Kidney epithelial cell (primary cell): ENCODE measurements around the gene HEATR9. TPM values are rescaled to one million over a fixed set of nuclear protein-coding genes. Genes with fewer than 3 reads are reported as not detected.
A peak's percentile ranks its signal among the peaks of the same experiment; 100 is the strongest.

ENCODE experiments used
- DNase-seq: peaks from one replicate; pipeline ENCODE4 v3.0.0-alpha.2; 2010; ENCODE audit warnings: low read depth
- H3K27me3 ChIP-seq: 2 replicates; pipeline ENCODE4 v1.6.0; 2011; ENCODE audit warnings: low read length; ENCODE audit not compliant: control insufficient read depth, insufficient read depth
- H3K36me3 ChIP-seq: 2 replicates; pipeline ENCODE4 v1.5.1; 2011; ENCODE audit warnings: low read length; ENCODE audit not compliant: control insufficient read depth, insufficient read depth
- H3K4me3 ChIP-seq: 2 replicates; pipeline ENCODE4 v1.5.1; 2011; ENCODE audit warnings: low read depth, mild to moderate bottlenecking, control low read depth, low read length
- CTCF ChIP-seq: IDR thresholded peaks from 2 replicates; pipeline ENCODE4 v1.5.1; 2011; ENCODE audit warnings: mild to moderate bottlenecking, moderate library complexity, low read length, control low read depth, inconsistent platforms; ENCODE audit not compliant: insufficient read depth, poor library complexity, severe bottlenecking
- total RNA-seq: library from RNA; depleted of rRNA; stranded (reverse); fragments of >200 nt; gene quantifications from 2 replicates; pipeline ENCODE4 v1.2.3, GENCODE V29; 2015

HEATR9 gene
- not detected in 2 replicates for total RNA-seq

- no peak for TF ChIP-seq CTCF
- Histone ChIP-seq H3K27me3 (no peaks in the 10 kb centered on the region), H3K36me3 (no peaks in the 10 kb centered on the region), H3K4me3 (no peak within 1 kb of the TSS)
- DNase-seq = no peak
These were observed at the start of gene HEATR9 for GRCh38 chr17:35868737-35869136. Gene HEATR9 (minus strand): TSS chr17:35868891. CDS start chr17:35868742, 149 bp downstream.

GRCh38 chr17:35917519-35918213, 49.0 kb upstream of the HEATR9 start:
- no peak for DNase-seq
- TF ChIP-seq CTCF = no peak
- H3K27me3 ChIP-seq = no peaks in the 10 kb centered on the region
- no peaks in the 10 kb centered on the region for H3K36me3 ChIP-seq
- no peak overlapping the region for H3K4me3 ChIP-seq

- H3K27me3 ChIP-seq = no peaks in the 10 kb centered on the region
- TF ChIP-seq CTCF = peak; percentile 6
- H3K36me3 ChIP-seq = no peaks in the 10 kb centered on the region
- no peak overlapping the region for H3K4me3 ChIP-seq
- no peak for DNase-seq
These were observed 46.7 kb upstream of the HEATR9 start for GRCh38 chr17:35915153-35915964.

GRCh38 chr17:35914354-35914753, 45.7 kb upstream of the HEATR9 start:
- H3K4me3 ChIP-seq = no peak overlapping the region
- H3K27me3 ChIP-seq = peaks cover 2% of the 10 kb centered on the region
- H3K36me3 ChIP-seq = no peaks in the 10 kb centered on the region
- DNase-seq = no peak
- TF ChIP-seq CTCF = no peak

GRCh38 chr17:35913609-35914008, 44.9 kb upstream of the HEATR9 start:
- no peak for TF ChIP-seq CTCF
- Histone ChIP-seq H3K27me3 (peaks cover 2% of the 10 kb centered on the region), H3K4me3 (no peak overlapping the region), H3K36me3 (no peaks in the 10 kb centered on the region)
- no peak for DNase-seq
